Measurements from ENCODE around the gene TOGARAM2. TPM values are rescaled to one million over a fixed set of nuclear protein-coding genes. Genes with fewer than 3 reads are reported as not detected.
A peak's percentile ranks its signal among the peaks of the same experiment; 100 is the strongest.

The TOGARAM2 gene
- total and polyA plus RNA-seq, 2 of the 13 experiments (the other 11 are each of a cell fraction or from before 2014, with no cell fraction given) = under 0.01 to 0.05 TPM

DNA sequence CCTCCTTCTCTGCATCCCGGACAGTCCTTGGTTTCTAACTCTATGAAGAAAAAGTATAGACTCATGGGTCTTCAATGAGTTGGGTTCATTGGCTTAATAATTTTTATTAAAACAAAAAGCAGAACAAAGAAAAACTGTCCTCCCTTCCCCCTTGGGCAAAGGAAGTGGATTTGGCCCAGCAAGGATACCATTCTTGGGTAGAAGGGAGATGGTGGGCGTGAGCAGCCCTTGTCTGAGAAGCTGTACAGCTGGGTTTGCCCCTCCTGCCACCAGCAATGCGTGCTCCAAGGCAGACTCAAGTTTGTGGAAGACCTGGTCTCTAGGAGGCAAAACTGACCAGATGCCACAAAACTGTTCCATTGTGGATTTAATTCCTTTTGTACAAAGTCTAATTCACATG, 80.5 kb downstream of the TOGARAM2 start (continued):
- TF ChIP-seq, protein P1, sequence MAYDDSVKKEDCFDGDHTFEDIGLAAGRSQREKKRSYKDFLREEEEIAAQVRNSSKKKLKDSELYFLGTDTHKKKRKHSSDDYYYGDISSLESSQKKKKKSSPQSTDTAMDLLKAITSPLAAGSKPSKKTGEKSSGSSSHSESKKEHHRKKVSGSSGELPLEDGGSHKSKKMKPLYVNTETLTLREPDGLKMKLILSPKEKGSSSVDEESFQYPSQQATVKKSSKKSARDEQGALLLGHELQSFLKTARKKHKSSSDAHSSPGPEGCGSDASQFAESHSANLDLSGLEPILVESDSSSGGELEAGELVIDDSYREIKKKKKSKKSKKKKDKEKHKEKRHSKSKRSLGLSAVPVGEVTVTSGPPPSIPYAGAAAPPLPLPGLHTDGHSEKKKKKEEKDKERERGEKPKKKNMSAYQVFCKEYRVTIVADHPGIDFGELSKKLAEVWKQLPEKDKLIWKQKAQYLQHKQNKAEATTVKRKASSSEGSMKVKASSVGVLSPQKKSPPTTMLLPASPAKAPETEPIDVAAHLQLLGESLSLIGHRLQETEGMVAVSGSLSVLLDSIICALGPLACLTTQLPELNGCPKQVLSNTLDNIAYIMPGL (CRISPR knock-in tag; IDR thresholded peaks at IDR 0.05; ENCODE audit: borderline replicate concordance in 1 of 2, low read depth in 1 of 2) = no peak
- TF ChIP-seq GATA4 (IDR thresholded peaks at IDR 0.05; ENCODE audit: borderline replicate concordance, low read depth) (no peak), ZNF331 (CRISPR knock-in tag; IDR thresholded peaks at IDR 0.05) (no peak), RELA (CRISPR knock-in tag; IDR thresholded peaks at IDR 0.05) (no peak), ZNF431 (CRISPR knock-in tag; IDR thresholded peaks at IDR 0.05; ENCODE audit: borderline replicate concordance, low read depth) (no peak)
- TF ChIP-seq, protein P2, sequence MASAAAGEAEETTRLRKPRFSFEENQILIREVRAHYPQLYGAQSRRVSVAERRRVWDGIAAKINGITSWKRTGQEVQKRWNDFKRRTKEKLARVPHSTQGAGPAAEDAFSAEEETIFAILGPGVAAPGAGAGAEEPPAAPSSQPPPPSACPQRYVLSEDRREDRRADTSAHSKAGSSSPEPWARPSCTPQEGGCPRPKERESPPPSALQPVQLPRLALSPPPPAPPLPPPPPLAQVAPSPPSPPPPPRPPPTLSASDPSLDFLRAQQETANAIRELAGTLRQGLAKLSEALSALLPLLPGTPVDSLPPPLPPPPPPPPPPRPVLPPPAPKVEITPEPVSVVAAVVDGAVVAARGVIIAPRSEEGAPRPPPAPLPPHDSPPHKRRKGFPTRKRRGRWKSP (CRISPR knock-in tag; IDR thresholded peaks at IDR 0.05) = no peak

DNA sequence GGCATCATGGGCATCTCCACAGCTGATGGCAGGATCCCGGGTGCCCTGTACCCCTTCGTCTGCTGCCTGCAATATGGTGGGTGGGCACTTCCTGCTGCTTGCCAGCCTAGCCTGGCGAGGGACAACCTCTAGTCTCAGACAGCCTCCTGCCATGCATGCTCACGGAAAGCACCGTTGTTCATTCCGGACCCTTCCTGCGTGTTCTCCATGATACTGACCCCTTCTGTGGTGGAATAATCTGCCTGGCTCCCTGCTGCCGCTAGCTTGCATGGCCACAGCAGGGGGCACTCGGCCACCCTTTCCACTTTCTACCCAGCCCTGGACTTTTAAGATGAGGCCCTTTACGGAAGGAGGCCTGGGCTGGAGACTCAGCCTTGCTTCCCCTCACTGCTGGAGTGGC, 81.3 kb downstream of the TOGARAM2 start:
- FAIRE-seq = no peak
- ATAC-seq = no peak
- no TSS peak for BruUV-seq (replicated peaks)
- Histone ChIP-seq H3K79me2 (ENCODE audit: insufficient read depth, low read length) (no peaks in the 10 kb centered on the region), H3K36me3 (replicated peaks in 1 of 2; ENCODE audit: control insufficient read depth in 1 of 2, insufficient read depth in 2 of 2, low read length in 2 of 2) (no peaks in the 10 kb centered on the region), H3K4me3 (replicated peaks in 1 of 3; ENCODE audit: insufficient read depth in 1 of 3, low read depth in 2 of 3, low read length in 3 of 3) (no peak overlapping the region), H4K20me1 (ENCODE audit: insufficient read depth, low read length) (no peaks in the 10 kb centered on the region), H3K9ac (ENCODE audit: insufficient read depth, low read depth, low read length) (no peak overlapping the region), H3K4me1 (ENCODE audit: insufficient read depth, low read length) (no peaks in the 10 kb centered on the region), H3K4me2 (ENCODE audit: low read depth, low read length) (no peak overlapping the region), H3K9me3 (ENCODE audit: low read length) (no peaks in the 10 kb centered on the region), H3K27me3 (ENCODE audit: control insufficient read depth in 1 of 2, insufficient read depth in 2 of 2, low read length in 2 of 2) (peaks cover 4 to 68% of the 10 kb centered on the region in 2 experiments; a peak in 3 of 5 replicates), H2AFZ (ENCODE audit: low read length) (no peak overlapping the region), H3K27ac (ENCODE audit: extremely low read length, insufficient read depth, low read length) (no peak overlapping the region)
- ChIA-PET CTCF (ENCODE audit: low intra/inter-chr PET ratio, low total read pairs) (no interaction called here), POLR2A (no interaction called here)
- 56% methylated on average over 9 of the region's 10 CpGs for WGBS (ENCODE audit: low lambda C conversion rate)
- in situ Hi-C loops (cut with HindIII; ENCODE audit: extremely low pct_ligation_motif_present, low pct_unique_long_range_greater_than_20kb) (no loop called here), intact Hi-C loops (cut with micrococcal nuclease; ENCODE audit: unreplicated experiment) (no loop called here)
- DNase-seq (ENCODE audit: low spot score) = no peak
- TF ChIP-seq FOSL1 (CRISPR knock-in tag; IDR thresholded peaks at IDR 0.05; ENCODE audit: borderline replicate concordance) (no peak), ZNF644 (CRISPR knock-in tag; IDR thresholded peaks at IDR 0.05; ENCODE audit: low read depth) (no peak), CHD4 (IDR thresholded peaks at IDR 0.05; ENCODE audit: borderline replicate concordance, low read length) (no peak), ZFP90 (CRISPR knock-in tag; IDR thresholded peaks at IDR 0.05; ENCODE audit: borderline replicate concordance) (no peak), DNMT3B (CRISPR knock-in tag; conservative IDR thresholded peaks at IDR 0.05) (no peak), ZNF3 (CRISPR knock-in tag; IDR thresholded peaks at IDR 0.05) (no peak), NBN (conservative IDR thresholded peaks at IDR 0.05) (no peak), SP5 (CRISPR knock-in tag; IDR thresholded peaks at IDR 0.05; ENCODE audit: borderline replicate concordance, low read depth) (no peak)
- TF ChIP-seq, protein P3, sequence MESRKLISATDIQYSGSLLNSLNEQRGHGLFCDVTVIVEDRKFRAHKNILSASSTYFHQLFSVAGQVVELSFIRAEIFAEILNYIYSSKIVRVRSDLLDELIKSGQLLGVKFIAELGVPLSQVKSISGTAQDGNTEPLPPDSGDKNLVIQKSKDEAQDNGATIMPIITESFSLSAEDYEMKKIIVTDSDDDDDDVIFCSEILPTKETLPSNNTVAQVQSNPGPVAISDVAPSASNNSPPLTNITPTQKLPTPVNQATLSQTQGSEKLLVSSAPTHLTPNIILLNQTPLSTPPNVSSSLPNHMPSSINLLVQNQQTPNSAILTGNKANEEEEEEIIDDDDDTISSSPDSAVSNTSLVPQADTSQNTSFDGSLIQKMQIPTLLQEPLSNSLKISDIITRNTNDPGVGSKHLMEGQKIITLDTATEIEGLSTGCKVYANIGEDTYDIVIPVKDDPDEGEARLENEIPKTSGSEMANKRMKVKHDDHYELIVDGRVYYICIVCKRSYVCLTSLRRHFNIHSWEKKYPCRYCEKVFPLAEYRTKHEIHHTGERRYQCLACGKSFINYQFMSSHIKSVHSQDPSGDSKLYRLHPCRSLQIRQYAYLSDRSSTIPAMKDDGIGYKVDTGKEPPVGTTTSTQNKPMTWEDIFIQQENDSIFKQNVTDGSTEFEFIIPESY (CRISPR knock-in tag; IDR thresholded peaks at IDR 0.05) = peak; percentile 36; the same call in 1 of the 2 replicates
- TF ChIP-seq, protein P4, sequence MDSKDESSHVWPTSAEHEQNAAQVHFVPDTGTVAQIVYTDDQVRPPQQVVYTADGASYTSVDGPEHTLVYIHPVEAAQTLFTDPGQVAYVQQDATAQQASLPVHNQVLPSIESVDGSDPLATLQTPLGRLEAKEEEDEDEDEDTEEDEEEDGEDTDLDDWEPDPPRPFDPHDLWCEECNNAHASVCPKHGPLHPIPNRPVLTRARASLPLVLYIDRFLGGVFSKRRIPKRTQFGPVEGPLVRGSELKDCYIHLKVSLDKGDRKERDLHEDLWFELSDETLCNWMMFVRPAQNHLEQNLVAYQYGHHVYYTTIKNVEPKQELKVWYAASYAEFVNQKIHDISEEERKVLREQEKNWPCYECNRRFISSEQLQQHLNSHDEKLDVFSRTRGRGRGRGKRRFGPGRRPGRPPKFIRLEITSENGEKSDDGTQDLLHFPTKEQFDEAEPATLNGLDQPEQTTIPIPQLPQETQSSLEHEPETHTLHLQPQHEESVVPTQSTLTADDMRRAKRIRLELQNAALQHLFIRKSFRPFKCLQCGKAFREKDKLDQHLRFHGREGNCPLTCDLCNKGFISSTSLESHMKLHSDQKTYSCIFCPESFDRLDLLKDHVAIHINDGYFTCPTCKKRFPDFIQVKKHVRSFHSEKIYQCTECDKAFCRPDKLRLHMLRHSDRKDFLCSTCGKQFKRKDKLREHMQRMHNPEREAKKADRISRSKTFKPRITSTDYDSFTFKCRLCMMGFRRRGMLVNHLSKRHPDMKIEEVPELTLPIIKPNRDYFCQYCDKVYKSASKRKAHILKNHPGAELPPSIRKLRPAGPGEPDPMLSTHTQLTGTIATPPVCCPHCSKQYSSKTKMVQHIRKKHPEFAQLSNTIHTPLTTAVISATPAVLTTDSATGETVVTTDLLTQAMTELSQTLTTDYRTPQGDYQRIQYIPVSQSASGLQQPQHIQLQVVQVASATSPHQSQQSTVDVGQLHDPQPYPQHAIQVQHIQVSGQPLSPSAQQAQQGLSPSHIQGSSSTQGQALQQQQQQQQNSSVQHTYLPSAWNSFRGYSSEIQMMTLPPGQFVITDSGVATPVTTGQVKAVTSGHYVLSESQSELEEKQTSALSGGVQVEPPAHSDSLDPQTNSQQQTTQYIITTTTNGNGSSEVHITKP (CRISPR knock-in tag; IDR thresholded peaks at IDR 0.05; ENCODE audit: low read depth) = no peak

Measured in HepG2 (cell line).